HepG2 (cell line): Measurements from ENCODE around the gene CNRIP1. TPM values are rescaled to one million over a fixed set of nuclear protein-coding genes. Genes with fewer than 3 reads are reported as not detected.
A peak's percentile ranks its signal among the peaks of the same experiment; 100 is the strongest.

Experiments
- ARID5B ChIP-seq: IDR thresholded peaks from 2 replicates; pipeline ENCODE4 v1.4.0; 2020; ENCODE audit warnings: mild to moderate bottlenecking, missing genetic modification reagents
- CHD4 ChIP-seq: fragments of 200-600 bp; sonication (generic); IDR thresholded peaks from 2 replicates; pipeline ENCODE4 v1.7.0; 2017; ENCODE audit warnings: mild to moderate bottlenecking, low read length, borderline replicate concordance
- HDAC6 ChIP-seq: fragments of 200-600 bp; sonication (generic); IDR thresholded peaks from 2 replicates; pipeline ENCODE4 v1.7.0; 2017; ENCODE audit warnings: mild to moderate bottlenecking, antibody characterized with exemption, low read length, low read depth
- HOXA3 ChIP-seq: sonication (generic); formaldehyde crosslinking; IDR thresholded peaks from 2 replicates; pipeline ENCODE4 v1.5.0; 2020; ENCODE audit warnings: missing genetic modification reagents
- HOXA5 ChIP-seq: sonication (generic); formaldehyde crosslinking; IDR thresholded peaks from 2 replicates; pipeline ENCODE4 v1.4.0; 2020; ENCODE audit warnings: missing genetic modification reagents
- MLX ChIP-seq: IDR thresholded peaks from 2 replicates; pipeline ENCODE4 v1.6.1; 2016
- PATZ1 ChIP-seq: sonication (generic); formaldehyde crosslinking; IDR thresholded peaks from 2 replicates; pipeline ENCODE4 v1.4.0; 2020; ENCODE audit warnings: missing genetic modification reagents
- PLRG1 ChIP-seq: fragments of 450-650 bp; conservative IDR thresholded peaks from 2 replicates; pipeline ENCODE4 v1.6.1; 2016
- SRSF4 ChIP-seq: fragments of 200-400 bp; formaldehyde crosslinking; IDR thresholded peaks from one replicate; pipeline ENCODE4 v1.6.1; 2018; ENCODE audit warnings: mild to moderate bottlenecking, low read depth, low read length, moderate library complexity; ENCODE audit not compliant: poor library complexity, severe bottlenecking
- TEAD3 ChIP-seq: optimal IDR thresholded peaks from 2 replicates; pipeline ENCODE3; 2016; ENCODE audit warnings: borderline replicate concordance
- TERF1 ChIP-seq: sonication (generic); formaldehyde crosslinking; IDR thresholded peaks from 2 replicates; pipeline ENCODE4 v1.8.0; 2022; ENCODE audit warnings: mild to moderate bottlenecking, missing genetic modification reagents, moderate library complexity
- ZEB1 ChIP-seq: IDR thresholded peaks from 2 replicates; pipeline ENCODE4 v1.6.1; 2012; ENCODE audit warnings: mild to moderate bottlenecking, low read depth, inconsistent platforms; ENCODE audit not compliant: insufficient replicate concordance
- ZKSCAN5 ChIP-seq: sonication (generic); formaldehyde crosslinking; IDR thresholded peaks from 2 replicates; pipeline ENCODE4 v1.5.1; 2020; ENCODE audit warnings: mild to moderate bottlenecking, missing genetic modification reagents
- ZMAT5 ChIP-seq: sonication (generic); formaldehyde crosslinking; IDR thresholded peaks from 2 replicates; pipeline ENCODE4 v1.5.0; 2020; ENCODE audit warnings: mild to moderate bottlenecking, low read depth, missing genetic modification reagents, borderline replicate concordance
- ZNF296 ChIP-seq: sonication (generic); formaldehyde crosslinking; conservative IDR thresholded peaks from 2 replicates; pipeline ENCODE4 v1.5.0; 2020; ENCODE audit warnings: mild to moderate bottlenecking, missing genetic modification reagents
- ZNF329 ChIP-seq: sonication (generic); formaldehyde crosslinking; IDR thresholded peaks from 2 replicates; pipeline ENCODE4 v1.9.0; 2021; ENCODE audit warnings: low read depth, mild to moderate bottlenecking, missing genetic modification reagents
- ZNF362 ChIP-seq: sonication (generic); formaldehyde crosslinking; IDR thresholded peaks from 2 replicates; pipeline ENCODE4 v1.4.0; 2020; ENCODE audit warnings: missing genetic modification reagents, mild to moderate bottlenecking, borderline replicate concordance
- ZNF564 ChIP-seq: sonication (generic); formaldehyde crosslinking; IDR thresholded peaks from 2 replicates; pipeline ENCODE4 v1.8.1; 2023; ENCODE audit warnings: mild to moderate bottlenecking, missing genetic modification reagents
- ZNF576 ChIP-seq: sonication (generic); formaldehyde crosslinking; IDR thresholded peaks from 2 replicates; pipeline ENCODE4 v1.4.0; 2020; ENCODE audit warnings: mild to moderate bottlenecking, missing genetic modification reagents
- polyA plus RNA-seq, 8 experiments: library from polyadenylated mRNA; depleted of rRNA in 3 of 8; stranded (reverse) in 7 of 8; unstranded in 1 of 8; fragments of >200 nt; fragmentation: Illumina TruSeq in 4 of 8; extraction: Trizol in 4 of 8; gene quantifications; 2 replicates each; pipeline versions ENCODE4 v1.2.1 to v1.2.3, GENCODE V29; 2011 to 2016; ENCODE audit warnings: low read depth in 4 of 8, missing spikeins in 1 of 8, mixed read lengths in 1 of 8; ENCODE audit not compliant: insufficient read depth in 1 of 8
- total RNA-seq, 5 experiments: library from RNA; depleted of rRNA; stranded (reverse); fragments of >200 nt; fragmentation: Illumina TruSeq; extraction: Trizol; gene quantifications; 2 replicates each; pipeline ENCODE4 v1.2.3, GENCODE V29; 2016; ENCODE audit warnings: low read depth in 1 of 5

The CNRIP1 gene
- total and polyA plus RNA-seq, 2 of the 13 experiments (the other 11 are each of a cell fraction or from before 2014, with no cell fraction given): not detected

- TF ChIP-seq ZNF362 (CRISPR knock-in tag): no peak
- no peak for TF ChIP-seq ZNF296
- TF ChIP-seq MLX: no peak
- TF ChIP-seq ZNF329: no peak; the same call in 1 of the 2 replicates
- TF ChIP-seq ZNF564: peak; percentile 84
- no peak for TF ChIP-seq TERF1 (CRISPR knock-in tag)
- no peak for TF ChIP-seq ZNF576
- no peak; the same call in none of the 2 replicates for TF ChIP-seq HOXA5 (CRISPR knock-in tag)
- TF ChIP-seq ZMAT5 (CRISPR knock-in tag): no peak; the same call in 1 of the 2 replicates
- no peak for TF ChIP-seq HDAC6
- peak; percentile 93 for TF ChIP-seq HOXA3
- no peak for TF ChIP-seq SRSF4
- peak; percentile 16; the same call in 1 of the 2 replicates for TF ChIP-seq ZKSCAN5 (CRISPR knock-in tag)
- TF ChIP-seq PLRG1: no peak
- peak; percentile 40 for TF ChIP-seq TEAD3 (CRISPR knock-in tag)
- peak; percentile 70; the same call in 1 of the 2 replicates for TF ChIP-seq ARID5B (CRISPR knock-in tag)
- peak; percentile 99 for TF ChIP-seq PATZ1 (CRISPR knock-in tag)
- no peak for TF ChIP-seq ZEB1
- no peak for TF ChIP-seq CHD4
Observed at GRCh38 chr2:68252400-68253218, 67.1 kb downstream of the CNRIP1 start, which contains the start of gene PPP3R1 (continued).
